Measurements from ENCODE around the gene NBEA.

Gene NBEA

GRCh38 chr13:34941436-34941834, 635 bp upstream of the NBEA start:
- 38% methylated on average over 5 of the region's 13 CpGs for WGBS
- Histone ChIP-seq H2BK5ac (ENCODE audit: low read depth, low read length, poor library complexity, severe bottlenecking) (no peak overlapping the region), H2BK120ac (ENCODE audit: low read depth, low read length) (no peak overlapping the region), H4K91ac (ENCODE audit: low read length) (no peak overlapping the region), H3K14ac (ENCODE audit: low read length in 2 of 2) (no peak overlapping the region), H2BK15ac (ENCODE audit: low read depth, poor library complexity, severe bottlenecking) (no peak overlapping the region), H2BK12ac (ENCODE audit: low read length in 2 of 2) (no peak overlapping the region), H2AK5ac (ENCODE audit: low read length, severe bottlenecking) (no peak overlapping the region), H2AFZ (ENCODE audit: low read depth, low read length) (peak overlapping the region; percentile 86), H4K8ac (ENCODE audit: low read length) (no peak overlapping the region), H3K23ac (ENCODE audit: low read length in 2 of 2) (no peak overlapping the region), H3K27me3 (ENCODE audit: control insufficient read depth in 1 of 2, insufficient read depth in 1 of 2, low read length in 2 of 2) (peaks cover 0 to 21% of the 10 kb centered on the region in 2 experiments), H3K9ac (ENCODE audit: low read length) (peak overlapping the region; percentile 54), H3K4me2 (ENCODE audit: low read length, poor library complexity, severe bottlenecking) (peak overlapping the region; percentile 73), H3K4ac (ENCODE audit: low read depth in 1 of 2, low read length in 2 of 2) (no peak overlapping the region), H3K9me3 (ENCODE audit: control insufficient read depth, low read length) (no peaks in the 10 kb centered on the region), H3K4me3 (ENCODE audit: insufficient read depth in 1 of 2, low read depth in 1 of 2, low read length in 2 of 2) (peak overlapping the region; percentile 86 to 100), H3K18ac (ENCODE audit: low read depth in 1 of 2, low read length in 2 of 2) (no peak overlapping the region), H3K36me3 (ENCODE audit: control insufficient read depth in 1 of 2, insufficient read depth in 2 of 2, low read depth in 1 of 2, low read length in 2 of 2) (no peaks in the 10 kb centered on the region), H3K27ac (ENCODE audit: low read length, poor library complexity, severe bottlenecking) (no peak overlapping the region), H3K4me1 (ENCODE audit: control insufficient read depth, insufficient read depth, low read depth, low read length) (peaks cover 2% of the 10 kb centered on the region), H3K79me1 (replicated peaks; ENCODE audit: low read length, poor library complexity, severe bottlenecking) (peaks cover 4% of the 10 kb centered on the region)
- no peak for DNase-seq

DNA sequence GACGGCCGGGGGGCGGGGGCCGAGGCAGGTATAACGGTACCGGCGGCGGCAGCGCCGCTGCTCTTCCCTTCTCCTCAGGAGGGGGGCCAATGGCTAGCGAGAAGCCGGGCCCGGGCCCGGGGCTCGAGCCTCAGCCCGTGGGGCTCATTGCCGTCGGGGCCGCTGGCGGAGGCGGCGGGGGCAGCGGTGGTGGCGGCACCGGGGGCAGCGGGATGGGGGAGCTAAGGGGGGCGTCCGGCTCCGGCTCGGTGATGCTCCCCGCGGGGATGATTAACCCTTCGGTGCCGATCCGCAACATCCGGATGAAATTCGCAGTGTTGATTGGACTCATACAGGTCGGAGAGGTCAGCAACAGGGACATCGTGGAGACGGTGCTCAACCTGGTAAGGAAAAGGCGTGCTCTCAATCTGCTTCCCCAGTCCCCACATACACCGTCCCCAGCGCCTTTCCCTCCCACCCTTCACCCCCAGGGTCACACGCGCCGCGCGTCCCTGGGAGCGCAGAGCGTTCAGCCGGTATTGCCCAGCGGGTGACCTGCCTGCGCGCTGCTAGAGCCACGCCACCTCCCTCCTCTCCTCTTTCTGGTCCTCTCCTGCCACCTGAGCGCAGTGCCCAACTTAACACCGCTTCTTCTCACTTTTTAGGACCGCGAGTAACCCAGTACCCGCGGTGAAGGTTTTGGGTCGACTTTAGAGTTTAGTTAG, 814 bp downstream of the NBEA start:
- H2BK15ac ChIP-seq (ENCODE audit: low read depth, poor library complexity, severe bottlenecking) = peak overlapping the region; percentile 94
- H3K18ac ChIP-seq (ENCODE audit: low read depth in 1 of 2, low read length in 2 of 2) = no peak overlapping the region
- H3K9me3 ChIP-seq (ENCODE audit: control insufficient read depth, low read length) = no peaks in the 10 kb centered on the region
- H2BK12ac ChIP-seq (ENCODE audit: low read length in 2 of 2) = no peak overlapping the region
- H2BK120ac ChIP-seq (ENCODE audit: low read depth, low read length) = peak overlapping the region; percentile 73
- peaks cover 2% of the 10 kb centered on the region for H3K4me1 ChIP-seq (ENCODE audit: control insufficient read depth, insufficient read depth, low read depth, low read length)
- H3K4me2 ChIP-seq (ENCODE audit: low read length, poor library complexity, severe bottlenecking) = peak overlapping the region; percentile 87
- H2AK5ac ChIP-seq (ENCODE audit: low read length, severe bottlenecking) = no peak overlapping the region
- H3K4ac ChIP-seq (ENCODE audit: low read depth in 1 of 2, low read length in 2 of 2) = no peak overlapping the region
- H4K91ac ChIP-seq (ENCODE audit: low read length) = peak overlapping the region; percentile 7
- no peak overlapping the region for H3K14ac ChIP-seq (ENCODE audit: low read length in 2 of 2)
- H3K27ac ChIP-seq (ENCODE audit: low read length, poor library complexity, severe bottlenecking) = no peak overlapping the region
- peaks cover 0 to 19% of the 10 kb centered on the region in 2 experiments for H3K27me3 ChIP-seq (ENCODE audit: control insufficient read depth in 1 of 2, insufficient read depth in 1 of 2, low read length in 2 of 2)
- H4K8ac ChIP-seq (ENCODE audit: low read length) = no peak overlapping the region
- peaks cover 4% of the 10 kb centered on the region for H3K79me1 ChIP-seq (replicated peaks; ENCODE audit: low read length, poor library complexity, severe bottlenecking)
- DNase-seq = peak; percentile 2
- peak overlapping the region; percentile 86 to 100 for H3K4me3 ChIP-seq (ENCODE audit: insufficient read depth in 1 of 2, low read depth in 1 of 2, low read length in 2 of 2)
- H2BK5ac ChIP-seq (ENCODE audit: low read depth, low read length, poor library complexity, severe bottlenecking) = no peak overlapping the region
- no peaks in the 10 kb centered on the region for H3K36me3 ChIP-seq (ENCODE audit: control insufficient read depth in 1 of 2, insufficient read depth in 2 of 2, low read depth in 1 of 2, low read length in 2 of 2)
- H2AFZ ChIP-seq (ENCODE audit: low read depth, low read length) = peak overlapping the region; percentile 98
- peak overlapping the region; percentile 68 for H3K9ac ChIP-seq (ENCODE audit: low read length)
- peak overlapping the region in 1 of 2 experiments; percentile 100 for H3K23ac ChIP-seq (ENCODE audit: low read length in 2 of 2)
- WGBS = under 1% methylated on average over 49 of the region's 62 CpGs

GRCh38 chr13:34943436-34944273, 1.6 kb downstream of the NBEA start:
- H2BK5ac ChIP-seq (ENCODE audit: low read depth, low read length, poor library complexity, severe bottlenecking) = no peak overlapping the region
- H4K8ac ChIP-seq (ENCODE audit: low read length) = no peak overlapping the region
- peak overlapping the region; percentile 87 for H3K4me2 ChIP-seq (ENCODE audit: low read length, poor library complexity, severe bottlenecking)
- no peak overlapping the region for H2BK120ac ChIP-seq (ENCODE audit: low read depth, low read length)
- peak overlapping the region; percentile 68 for H3K9ac ChIP-seq (ENCODE audit: low read length)
- H3K9me3 ChIP-seq (ENCODE audit: control insufficient read depth, low read length) = no peaks in the 10 kb centered on the region
- DNase-seq = no peak
- H3K4me1 ChIP-seq (ENCODE audit: control insufficient read depth, insufficient read depth, low read depth, low read length) = peaks cover 3% of the 10 kb centered on the region
- H3K36me3 ChIP-seq (ENCODE audit: control insufficient read depth in 1 of 2, insufficient read depth in 2 of 2, low read depth in 1 of 2, low read length in 2 of 2) = no peaks in the 10 kb centered on the region
- H2AK5ac ChIP-seq (ENCODE audit: low read length, severe bottlenecking) = no peak overlapping the region
- peak overlapping the region; percentile 86 to 100 for H3K4me3 ChIP-seq (ENCODE audit: insufficient read depth in 1 of 2, low read depth in 1 of 2, low read length in 2 of 2)
- no peak overlapping the region for H2BK15ac ChIP-seq (ENCODE audit: low read depth, poor library complexity, severe bottlenecking)
- H4K91ac ChIP-seq (ENCODE audit: low read length) = no peak overlapping the region
- WGBS = 33% methylated on average over 8 of the region's 10 CpGs
- H3K4ac ChIP-seq (ENCODE audit: low read depth in 1 of 2, low read length in 2 of 2) = no peak overlapping the region
- no peak overlapping the region for H3K18ac ChIP-seq (ENCODE audit: low read depth in 1 of 2, low read length in 2 of 2)
- H2BK12ac ChIP-seq (ENCODE audit: low read length in 2 of 2) = no peak overlapping the region
- peaks cover 0 to 19% of the 10 kb centered on the region in 2 experiments for H3K27me3 ChIP-seq (ENCODE audit: control insufficient read depth in 1 of 2, insufficient read depth in 1 of 2, low read length in 2 of 2)
- peaks cover 6% of the 10 kb centered on the region for H3K79me1 ChIP-seq (replicated peaks; ENCODE audit: low read length, poor library complexity, severe bottlenecking)
- no peak overlapping the region for H3K14ac ChIP-seq (ENCODE audit: low read length in 2 of 2)
- H3K23ac ChIP-seq (ENCODE audit: low read length in 2 of 2) = no peak overlapping the region
- no peak overlapping the region for H2AFZ ChIP-seq (ENCODE audit: low read depth, low read length)
- no peak overlapping the region for H3K27ac ChIP-seq (ENCODE audit: low read length, poor library complexity, severe bottlenecking)

- Histone ChIP-seq H2AK5ac (ENCODE audit: low read length, severe bottlenecking) (no peak overlapping the region), H3K36me3 (ENCODE audit: control insufficient read depth in 1 of 2, insufficient read depth in 2 of 2, low read depth in 1 of 2, low read length in 2 of 2) (no peaks in the 10 kb centered on the region), H2BK120ac (ENCODE audit: low read depth, low read length) (no peak overlapping the region), H3K4me1 (ENCODE audit: control insufficient read depth, insufficient read depth, low read depth, low read length) (peaks cover 3% of the 10 kb centered on the region), H3K79me1 (replicated peaks; ENCODE audit: low read length, poor library complexity, severe bottlenecking) (peaks cover 11% of the 10 kb centered on the region), H3K4me2 (ENCODE audit: low read length, poor library complexity, severe bottlenecking) (peak overlapping the region; percentile 36), H4K91ac (ENCODE audit: low read length) (no peak overlapping the region), H3K18ac (ENCODE audit: low read depth in 1 of 2, low read length in 2 of 2) (no peak overlapping the region), H3K27me3 (ENCODE audit: control insufficient read depth in 1 of 2, insufficient read depth in 1 of 2, low read length in 2 of 2) (peaks cover 0 to 19% of the 10 kb centered on the region in 2 experiments), H2AFZ (ENCODE audit: low read depth, low read length) (no peak overlapping the region), H2BK12ac (ENCODE audit: low read length in 2 of 2) (no peak overlapping the region), H3K4ac (ENCODE audit: low read depth in 1 of 2, low read length in 2 of 2) (no peak overlapping the region), H2BK5ac (ENCODE audit: low read depth, low read length, poor library complexity, severe bottlenecking) (no peak overlapping the region), H2BK15ac (ENCODE audit: low read depth, poor library complexity, severe bottlenecking) (no peak overlapping the region), H3K4me3 (ENCODE audit: insufficient read depth in 1 of 2, low read depth in 1 of 2, low read length in 2 of 2) (no peak overlapping the region), H3K23ac (ENCODE audit: low read length in 2 of 2) (no peak overlapping the region), H3K14ac (ENCODE audit: low read length in 2 of 2) (no peak overlapping the region), H3K27ac (ENCODE audit: low read length, poor library complexity, severe bottlenecking) (no peak overlapping the region), H3K9ac (ENCODE audit: low read length) (no peak overlapping the region), H4K8ac (ENCODE audit: low read length) (no peak overlapping the region), H3K9me3 (ENCODE audit: control insufficient read depth, low read length) (no peaks in the 10 kb centered on the region)
- WGBS = 81% methylated on average over 2 of the region's 2 CpGs
- no peak for DNase-seq
Observed at GRCh38 chr13:34944274-34944634, 2.2 kb downstream of the NBEA start.

Measured in mesenchymal stem cell (in vitro differentiated cells and primary cell).